Medulla oblongata (tissue), 1 donor: ENCODE results near the gene BCAR1.
A peak's percentile ranks its signal among the peaks of the same experiment; 100 is the strongest.
"Not testable (repeated sequence)": the region's sequence is repeated elsewhere in the genome, so short reads cannot be mapped to it uniquely, and the experiment has no call there.

Experiments used
- DNase-seq: peaks from one replicate; pipeline ENCODE4 v3.0.0-alpha.2; 2015; ENCODE audit errors: extremely low spot score

BCAR1 gene

GRCh38 chr16:75271441-75272096 is 20.1 kb upstream of the BCAR1 start:
- no peak for DNase-seq

DNA sequence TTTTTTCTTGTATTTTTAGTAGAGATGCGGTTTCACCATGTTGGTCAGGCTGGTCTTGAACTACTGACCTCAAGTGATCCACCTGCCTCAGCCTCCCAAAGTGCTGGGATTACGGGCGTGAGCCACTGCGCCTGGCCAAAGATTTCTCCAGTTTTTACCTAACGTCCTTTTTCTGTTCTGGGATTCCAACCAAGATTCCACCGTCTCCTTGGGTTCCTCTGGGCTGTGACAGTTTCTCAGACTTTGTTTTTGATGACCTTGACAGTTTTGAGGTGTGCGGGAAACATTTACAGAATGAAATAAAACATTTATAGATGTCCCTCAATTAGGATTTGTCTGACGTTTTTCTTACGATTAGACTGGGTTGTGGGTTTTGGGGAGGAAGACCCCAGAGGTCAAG is 17.9 kb upstream of the BCAR1 start:
- DNase-seq, result not testable (repeated sequence)

GRCh38 chr16:75267631-75268264 is 16.3 kb upstream of the BCAR1 start:
- DNase-seq, result peak; percentile 42

DNA sequence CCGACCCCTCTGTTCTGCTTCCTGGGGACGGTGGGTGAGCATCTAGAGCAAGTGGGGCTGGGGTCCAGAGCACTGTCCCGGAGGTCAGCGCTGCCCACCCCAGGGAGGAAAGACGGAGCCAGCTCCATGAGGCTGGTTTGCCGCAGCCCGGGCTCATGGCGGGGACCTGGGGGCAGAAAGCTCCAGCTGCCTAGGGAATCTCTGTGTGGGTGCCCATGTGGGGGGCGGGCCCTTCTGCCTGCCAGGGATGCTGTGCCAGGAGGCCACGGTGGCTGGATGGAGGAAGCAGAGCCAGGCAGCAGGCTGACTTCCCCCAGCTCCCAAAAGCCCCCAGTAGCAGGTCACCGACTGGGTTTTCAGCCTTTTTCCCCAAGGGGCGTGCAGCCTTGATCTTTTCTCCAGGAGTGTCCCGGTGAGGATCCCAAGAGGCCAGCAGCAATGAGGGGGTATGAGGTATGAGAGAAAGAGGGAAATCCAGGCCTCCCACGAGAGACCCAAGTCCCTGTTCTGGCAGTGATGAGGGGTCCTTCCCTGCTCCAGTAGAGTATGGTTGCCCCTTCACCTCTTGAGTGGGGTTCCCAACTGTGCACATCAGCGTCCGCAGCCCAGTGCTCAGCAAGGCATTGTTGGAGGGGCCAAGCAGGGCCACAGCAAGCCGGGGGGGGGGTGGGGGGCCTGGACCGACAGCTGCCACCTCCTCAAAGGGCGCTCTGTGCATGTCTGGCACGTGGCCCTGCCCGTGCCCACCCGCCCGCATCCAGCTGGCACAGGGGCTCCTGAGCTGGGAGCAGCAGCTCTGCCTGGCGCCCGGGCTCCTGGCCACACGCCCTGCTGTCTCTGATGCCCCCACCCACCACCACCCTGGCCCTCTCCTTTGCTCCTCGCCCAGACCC is 15.6 kb upstream of the BCAR1 start:
- peak; percentile 60 for DNase-seq

- DNase-seq, result peak; percentile 66
Measured at GRCh38 chr16:75265911-75266701, 14.7 kb upstream of the BCAR1 start.

DNA sequence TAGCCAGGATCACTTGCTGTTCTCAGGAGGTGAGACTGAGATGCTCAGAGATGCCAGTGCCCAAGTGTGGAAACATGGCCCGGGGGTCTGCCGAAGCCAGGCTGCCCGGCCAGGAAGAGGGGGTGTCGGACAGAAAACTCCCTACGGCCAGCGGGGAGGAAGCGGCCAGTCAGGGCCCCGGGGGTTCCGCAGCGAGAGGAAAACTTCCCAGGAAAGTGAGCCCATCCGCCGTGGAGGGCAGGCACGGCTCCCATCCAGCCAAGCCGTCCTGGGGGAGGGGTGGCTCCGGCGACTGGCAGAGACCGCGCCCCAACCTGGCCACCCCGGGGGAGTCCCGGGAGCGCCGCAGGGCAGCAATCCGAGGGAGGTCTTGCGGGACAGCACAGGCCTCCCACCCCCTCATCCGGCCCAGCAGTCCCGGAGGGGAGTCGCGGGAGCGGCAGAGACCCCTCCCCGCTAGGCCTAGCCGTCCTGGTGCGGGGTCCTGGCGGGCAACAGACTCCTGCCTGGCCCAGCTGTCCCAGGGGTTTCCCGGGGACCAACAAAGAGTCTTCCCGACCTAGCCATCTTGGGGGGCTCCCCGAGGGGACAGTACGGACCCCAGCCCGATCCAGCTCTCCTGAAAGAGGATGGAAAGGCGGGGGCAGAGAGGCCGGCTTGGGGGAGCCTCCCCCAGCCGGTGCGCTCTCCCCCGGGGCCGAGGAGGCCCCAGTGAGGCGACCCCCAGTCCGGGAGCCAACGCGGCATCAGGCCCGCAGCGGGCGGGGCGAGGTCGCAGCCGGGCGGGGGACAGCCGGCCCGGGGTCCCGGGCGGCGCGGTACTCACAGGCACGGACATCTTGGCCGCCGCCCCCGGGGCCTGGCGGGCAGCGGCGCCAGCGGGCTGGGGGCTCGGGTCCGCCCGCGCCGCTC is 13.8 kb upstream of the BCAR1 start:
- DNase-seq, result no peak

DNA sequence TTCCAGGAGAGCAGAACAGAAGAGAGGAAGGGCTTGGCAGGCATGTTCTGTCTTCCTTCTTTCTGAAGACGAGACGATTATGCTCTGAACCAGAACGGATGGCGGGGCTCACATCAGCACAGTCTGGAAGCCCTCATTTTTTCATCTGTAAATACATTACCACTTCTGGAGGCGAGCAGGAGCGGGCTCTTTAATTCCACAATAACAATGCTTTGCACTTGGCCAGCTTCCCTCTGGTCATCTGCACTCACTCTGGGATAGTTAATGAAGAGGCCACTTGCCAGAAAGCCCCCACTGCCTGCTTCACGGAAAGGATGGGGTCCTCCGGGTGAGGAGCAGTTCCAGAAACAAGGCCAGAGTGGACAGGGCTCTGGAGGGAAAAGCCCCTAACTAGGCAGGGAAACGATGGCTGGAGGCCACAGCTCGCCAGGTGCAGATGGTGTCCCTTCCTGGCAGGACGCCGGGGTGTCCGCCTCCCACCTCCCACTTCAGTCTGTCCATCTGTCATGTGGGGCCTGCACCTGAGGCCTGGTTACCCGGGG is 13.1 kb upstream of the BCAR1 start:
- peak; percentile 66 for DNase-seq

- peak; percentile 59 for DNase-seq
Measured at GRCh38 chr16:75263963-75264445, 12.6 kb upstream of the BCAR1 start.

DNA sequence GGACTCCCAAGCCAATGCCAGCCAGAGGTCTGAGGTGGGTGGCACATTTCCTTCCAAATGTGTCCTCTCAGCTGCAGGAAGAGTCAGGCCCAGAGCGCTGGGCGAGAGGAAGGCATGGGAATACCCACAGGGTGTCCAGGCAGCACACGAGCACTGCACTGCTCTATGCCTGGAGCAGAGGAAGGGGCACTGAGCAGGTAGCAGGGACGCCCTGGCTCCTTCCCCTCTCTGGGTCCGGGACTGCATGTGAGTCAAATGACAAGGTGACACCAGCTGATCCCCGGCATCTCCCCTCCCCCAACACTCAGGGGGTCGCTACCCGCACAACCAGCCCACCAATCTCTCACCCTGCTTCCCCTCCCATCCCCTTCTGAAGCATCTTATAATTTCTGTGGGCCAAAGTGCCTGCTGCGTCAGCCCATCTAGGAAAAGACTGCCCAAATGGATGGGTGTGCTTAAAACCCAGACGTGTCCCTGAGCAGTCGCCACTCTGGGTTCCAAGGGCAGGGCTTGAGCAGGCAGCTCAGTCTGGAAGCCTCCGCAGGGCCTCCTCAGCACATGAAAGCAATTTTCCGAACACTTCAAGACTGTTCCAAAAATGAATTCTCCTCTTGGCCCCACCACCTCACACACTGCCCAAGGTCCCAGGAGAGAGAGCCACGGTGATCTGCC is 12.0 kb upstream of the BCAR1 start:
- DNase-seq, result no peak

- DNase-seq, result no peak
Measured at GRCh38 chr16:75262800-75263127, 11.3 kb upstream of the BCAR1 start.

DNA sequence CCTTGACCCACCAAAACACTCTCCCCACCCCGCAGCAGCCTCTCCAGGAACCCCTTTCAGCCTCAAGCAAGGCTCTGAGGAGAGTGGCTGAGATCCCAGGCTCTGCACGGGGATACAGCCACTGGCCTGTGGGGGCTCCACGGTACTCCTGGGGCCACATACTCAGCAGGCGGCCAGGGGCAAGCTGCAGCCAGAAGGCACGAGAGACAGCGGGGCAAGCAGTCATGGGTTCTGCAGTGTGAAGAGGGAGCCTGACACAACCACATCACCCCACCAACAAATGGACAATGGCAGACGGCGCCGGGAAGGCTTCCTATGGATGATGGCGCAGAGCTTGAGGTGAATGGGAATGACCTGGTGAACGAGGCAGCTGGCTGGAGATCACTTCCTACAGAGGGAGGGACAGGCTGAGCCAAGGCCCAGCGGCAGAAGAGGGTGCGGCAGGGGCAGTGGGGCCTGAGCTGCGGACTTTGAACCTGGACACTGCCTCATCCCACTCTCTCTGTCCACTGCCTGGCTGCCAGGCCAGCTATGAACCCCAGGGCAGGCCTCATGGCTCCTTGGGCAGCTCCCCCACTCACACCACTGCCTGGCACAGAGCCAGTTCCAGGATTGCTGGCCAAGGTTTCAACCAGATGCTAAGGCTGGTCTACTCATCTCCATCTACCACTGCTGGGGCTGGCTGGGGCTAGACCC is 10.8 kb upstream of the BCAR1 start:
- DNase-seq, result no peak

- no peak for DNase-seq
Measured at GRCh38 chr16:75261590-75262078, 10.2 kb upstream of the BCAR1 start.

DNA sequence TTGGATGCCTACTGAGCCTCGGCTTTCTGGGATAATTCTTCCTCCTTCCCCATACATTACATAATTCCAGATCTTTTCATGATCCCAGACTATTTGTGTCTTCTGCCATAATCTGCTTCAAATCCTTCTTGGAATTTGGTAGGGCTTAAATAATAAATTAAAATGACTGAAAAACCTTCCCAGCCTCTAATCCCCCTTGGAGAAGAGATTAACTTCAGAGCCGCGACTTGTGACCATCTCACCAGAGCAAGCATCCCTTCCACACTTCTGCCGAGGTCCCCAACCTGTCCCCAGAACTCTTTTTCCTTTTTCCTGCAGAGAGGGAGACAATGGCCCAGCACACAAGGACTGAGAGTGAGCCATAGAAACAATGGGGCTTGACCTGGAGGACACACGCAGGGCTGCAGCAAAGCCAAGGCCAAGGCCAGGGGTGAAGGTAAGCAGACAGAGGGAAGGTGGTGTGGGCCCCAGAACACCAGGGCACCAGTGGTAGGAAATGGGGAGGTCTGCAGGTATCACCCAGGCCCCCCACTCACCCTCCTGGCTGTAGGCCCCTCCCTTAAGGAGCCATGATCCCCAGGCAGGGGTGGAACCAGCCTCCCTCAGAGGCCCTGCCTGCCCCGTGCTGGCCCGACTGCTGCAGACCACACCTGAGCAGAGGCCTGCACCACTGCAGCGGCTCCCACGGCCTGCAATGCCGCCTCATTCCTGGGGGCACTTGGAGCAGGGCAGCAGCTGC is 9.6 kb upstream of the BCAR1 start:
- DNase-seq, result no peak

DNA sequence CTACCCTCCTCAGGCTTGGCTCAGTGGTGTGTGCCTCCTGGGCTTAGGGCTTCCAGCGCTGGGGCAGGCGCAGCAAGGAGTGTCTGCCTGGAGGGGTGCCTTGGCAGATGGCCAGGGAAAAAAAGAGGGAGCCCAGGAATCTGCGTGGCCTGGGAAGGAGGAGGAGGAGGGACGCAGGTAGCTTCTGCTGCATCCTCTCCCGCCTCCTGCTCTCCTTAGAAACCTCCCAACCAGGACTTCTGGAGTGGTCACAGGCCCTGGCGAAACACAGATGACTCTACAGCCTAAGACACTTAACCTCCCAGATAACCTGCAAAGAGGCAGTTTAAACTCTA is 7.3 kb upstream of the BCAR1 start:
- no peak for DNase-seq

- no peak for DNase-seq
Measured at GRCh38 chr16:75257886-75258806, 6.7 kb upstream of the BCAR1 start.

- peak; percentile 61 for DNase-seq
Measured at GRCh38 chr16:75256696-75257343, 5.4 kb upstream of the BCAR1 start.

- DNase-seq, result peak; percentile 49
Measured at GRCh38 chr16:75256059-75256571, 4.7 kb upstream of the BCAR1 start.
